ENCODE results near the gene CCL8.
"Not testable (repeated sequence)": the region's sequence is repeated elsewhere in the genome, so short reads cannot be mapped to it uniquely, and the experiment has no call there.

The CCL8 gene

GRCh38 chr17:34318474-34318873, 761 bp upstream of the CCL8 start:
- peak; percentile 48 to 53 for DNase-seq

DNA sequence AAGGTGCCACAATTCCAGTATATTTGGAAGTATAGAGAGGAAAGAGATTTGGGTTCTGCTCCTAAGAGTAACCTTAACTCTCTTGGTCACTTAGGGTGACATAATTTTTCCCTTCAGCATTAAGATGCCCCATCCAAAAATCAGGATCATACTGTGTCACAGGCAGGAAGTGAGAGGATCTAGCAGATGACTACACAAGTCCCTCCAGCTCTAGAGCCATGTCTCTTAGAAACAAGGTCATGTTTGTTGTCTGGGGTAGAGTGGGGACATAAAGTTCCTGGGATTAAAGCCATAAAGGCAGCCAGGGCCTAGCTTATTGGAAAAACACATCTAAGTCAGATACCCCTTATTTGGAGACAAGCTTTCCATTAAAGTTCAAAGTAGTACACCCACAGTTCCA, 2.7 kb downstream of the CCL8 start:
- DNase-seq = no peak

GRCh38 chr17:34327580-34327979, 8.3 kb downstream of the CCL8 start:
- DNase-seq = not testable (repeated sequence)

DNA sequence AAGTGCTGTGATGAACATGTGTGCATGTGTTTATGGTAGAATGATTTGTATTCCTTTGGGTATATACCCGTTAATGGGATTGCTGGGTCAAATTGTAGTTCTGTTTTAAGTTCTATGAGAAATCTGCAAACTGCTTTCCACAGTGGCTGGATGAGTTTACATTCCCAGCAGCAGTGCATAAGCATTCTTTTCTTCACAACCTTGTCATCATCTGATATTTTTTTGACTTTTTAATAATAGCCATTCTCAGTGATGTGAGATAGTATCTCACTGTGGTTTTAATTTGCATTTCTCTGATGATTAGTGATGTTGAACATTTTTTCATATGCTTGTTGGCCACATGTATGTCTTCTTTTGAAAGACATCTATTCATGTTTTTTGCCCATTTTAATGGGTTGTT, 18.5 kb downstream of the CCL8 start:
- no peak for DNase-seq

DNA sequence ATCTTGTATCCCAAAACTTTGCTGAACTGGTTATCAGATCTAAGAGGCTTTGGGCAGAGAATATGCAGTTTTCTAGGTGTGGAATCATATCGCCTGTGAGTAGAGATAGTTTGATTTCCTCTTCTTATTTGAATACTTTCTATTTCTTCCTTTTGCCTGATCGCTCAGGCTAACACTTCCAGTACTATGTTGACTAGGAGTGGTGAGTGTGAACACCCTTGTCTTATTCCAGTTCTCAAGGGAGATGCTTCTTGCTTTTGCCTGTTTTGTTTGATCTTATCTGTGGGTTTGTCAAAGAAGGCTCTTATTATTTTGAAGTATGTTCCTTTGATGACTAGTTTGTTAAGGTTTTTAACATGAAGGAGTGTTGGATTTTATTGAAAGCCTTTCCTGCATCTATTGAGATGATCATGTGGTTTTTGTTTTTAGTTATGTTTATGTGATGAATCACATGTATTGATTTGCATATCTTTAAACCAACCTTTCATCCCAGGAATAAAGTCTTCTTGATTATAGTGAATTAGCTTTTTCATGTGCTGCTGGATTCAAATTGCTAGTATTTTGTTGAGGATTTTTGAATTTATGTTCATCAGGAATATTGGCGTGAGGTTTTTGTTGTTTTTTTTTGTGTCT, 20.0 kb downstream of the CCL8 start:
- DNase-seq = no peak

- no peak for DNase-seq
Measured at GRCh38 chr17:34341916-34342315, 22.7 kb downstream of the CCL8 start.

- DNase-seq = no peak
Measured at GRCh38 chr17:34347063-34347462, 27.8 kb downstream of the CCL8 start.

GRCh38 chr17:34349751-34350150, 30.5 kb downstream of the CCL8 start:
- DNase-seq = no peak

DNA sequence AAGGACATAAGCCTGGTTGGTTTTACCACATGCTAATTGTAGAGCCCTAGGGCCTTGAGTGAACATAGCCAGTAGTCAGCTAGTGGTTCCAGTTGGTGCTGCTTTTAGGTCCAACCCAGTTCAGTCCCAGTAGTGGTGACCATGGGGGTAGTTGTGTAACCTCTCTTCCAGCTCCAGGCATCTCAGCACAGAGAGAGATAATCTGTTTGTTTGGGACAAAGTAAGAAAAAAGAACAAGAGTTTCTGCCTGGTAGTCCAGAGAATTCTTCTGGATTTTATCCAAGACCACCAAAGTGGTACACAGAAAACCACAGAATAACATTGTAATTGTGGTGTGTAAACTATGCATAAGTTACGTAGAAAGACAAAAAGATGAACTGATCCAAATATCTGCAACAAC, 31.9 kb downstream of the CCL8 start:
- DNase-seq = no peak

DNA sequence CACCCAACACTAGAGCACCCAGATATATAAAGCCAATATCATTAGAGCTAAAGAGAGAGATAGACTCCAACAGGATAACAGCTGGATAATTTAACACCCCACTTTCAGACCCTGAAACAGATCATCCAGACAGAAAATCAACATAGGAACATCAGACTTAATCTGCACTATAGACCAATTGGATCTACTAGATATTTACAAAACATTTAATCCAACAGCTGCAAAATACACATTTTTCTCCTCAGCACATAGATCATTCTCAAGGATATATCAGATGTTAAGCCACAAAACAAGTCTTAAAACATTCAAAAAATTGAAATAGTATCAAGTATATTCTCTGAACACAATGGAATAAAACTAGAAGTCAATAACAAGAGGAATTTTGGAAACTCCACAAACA, 33.0 kb downstream of the CCL8 start:
- DNase-seq = no peak

GRCh38 chr17:34354637-34355036, 35.4 kb downstream of the CCL8 start:
- DNase-seq = no peak

GRCh38 chr17:34356194-34356593, 37.0 kb downstream of the CCL8 start, which contains the start of gene CCL13:
Gene CCL13 (plus strand): TSS chr17:34356480. CDS start chr17:34356527, 47 bp downstream.
- no peak for DNase-seq

DNA sequence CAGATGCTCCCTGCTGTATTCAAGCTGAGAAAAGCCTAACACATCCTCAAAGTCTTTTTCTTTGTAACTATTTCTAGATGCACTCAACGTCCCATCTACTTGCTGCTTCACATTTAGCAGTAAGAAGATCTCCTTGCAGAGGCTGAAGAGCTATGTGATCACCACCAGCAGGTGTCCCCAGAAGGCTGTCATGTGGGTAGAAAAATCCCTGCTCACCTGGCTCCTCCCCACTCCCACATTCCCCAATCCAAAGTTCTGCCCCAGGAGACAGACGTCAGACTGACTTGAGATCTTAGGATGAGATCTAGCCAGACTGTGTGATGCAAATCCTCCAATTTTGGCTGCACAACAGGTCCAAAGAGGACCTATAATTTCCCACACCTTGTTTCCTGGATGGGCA, 38.2 kb downstream of the CCL8 start:
- DNase-seq = no peak

- no peak for DNase-seq
Measured at GRCh38 chr17:34358631-34359030, 39.4 kb downstream of the CCL8 start.

DNA sequence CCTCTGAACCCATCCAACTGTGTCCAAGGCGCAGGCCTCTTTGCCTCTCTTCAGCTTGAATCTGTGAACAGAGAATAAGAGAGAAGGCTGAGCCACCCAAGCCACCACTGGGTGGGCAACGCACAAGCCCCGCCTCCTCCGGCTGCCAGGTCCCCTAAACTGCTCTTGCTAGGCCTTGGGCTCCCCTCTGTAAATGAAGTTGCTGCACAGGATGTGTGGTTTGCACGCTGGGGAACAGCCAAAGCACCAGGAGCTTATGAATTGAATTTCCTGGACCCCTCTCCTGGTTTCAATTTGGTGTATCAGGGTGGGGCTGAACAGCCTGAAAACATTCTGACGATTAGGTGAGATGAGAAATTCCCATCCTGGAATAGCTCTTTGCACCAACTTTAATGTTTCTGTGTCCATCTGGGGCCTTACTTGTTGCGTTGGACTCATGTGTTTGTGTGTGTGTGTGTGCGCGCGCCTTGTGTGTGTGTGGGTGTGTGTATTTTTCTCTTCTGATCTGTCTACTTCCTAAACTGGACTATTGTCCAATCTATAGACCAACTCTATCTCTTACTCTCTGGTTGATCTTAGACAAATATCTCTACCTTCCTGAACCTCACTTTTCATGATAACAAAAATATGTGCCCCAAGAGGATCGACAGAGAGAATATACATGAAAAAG, 41.5 kb downstream of the CCL8 start:
- no peak for DNase-seq

- peak; percentile 89 to 93 for DNase-seq
Measured at GRCh38 chr17:34361478-34362061, 42.3 kb downstream of the CCL8 start.

GRCh38 chr17:34363183-34363661, 44.0 kb downstream of the CCL8 start, which contains the start of gene CCL1:
Gene CCL1 (minus strand): TSS chr17:34363233. CDS start chr17:34363161, 72 bp downstream.
- no peak for DNase-seq

GRCh38 chr17:34364751-34365150, 45.5 kb downstream of the CCL8 start:
- DNase-seq = no peak

GRCh38 chr17:34365340-34365739, 46.1 kb downstream of the CCL8 start:
- DNase-seq = peak; percentile 61 to 70

- peak in 1 of 2 experiments; percentile 20 for DNase-seq
Measured at GRCh38 chr17:34366010-34366409, 46.8 kb downstream of the CCL8 start.

DNA sequence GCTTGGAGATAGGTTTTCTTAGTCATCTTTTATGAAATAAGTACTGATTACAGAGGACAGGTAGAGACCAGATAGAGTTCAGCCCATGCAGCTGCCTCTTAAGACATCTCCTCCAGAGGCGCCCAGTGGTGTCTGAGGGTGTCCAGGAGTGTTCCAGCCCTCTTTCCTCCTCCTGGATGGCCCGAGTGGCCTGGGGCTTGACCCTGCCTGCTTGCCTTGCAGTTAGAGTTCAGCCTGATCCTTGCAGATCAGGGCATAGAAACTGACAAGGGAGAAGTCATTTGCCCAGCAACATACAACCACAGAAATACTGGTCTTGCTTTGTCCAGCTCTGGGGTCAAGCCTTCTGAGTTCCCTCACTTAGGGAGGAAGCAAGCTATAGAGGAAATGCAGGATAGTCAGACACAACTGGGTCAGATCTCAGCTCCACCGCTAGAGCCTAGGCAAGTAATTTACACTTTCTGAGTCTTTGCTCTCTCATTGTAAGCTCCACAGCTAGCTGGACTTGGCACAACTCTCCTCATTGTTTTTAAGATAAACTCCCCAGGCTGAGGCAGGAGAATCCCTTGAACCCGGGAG, 47.4 kb downstream of the CCL8 start:
- peak; percentile 16 to 21 for DNase-seq

DNA sequence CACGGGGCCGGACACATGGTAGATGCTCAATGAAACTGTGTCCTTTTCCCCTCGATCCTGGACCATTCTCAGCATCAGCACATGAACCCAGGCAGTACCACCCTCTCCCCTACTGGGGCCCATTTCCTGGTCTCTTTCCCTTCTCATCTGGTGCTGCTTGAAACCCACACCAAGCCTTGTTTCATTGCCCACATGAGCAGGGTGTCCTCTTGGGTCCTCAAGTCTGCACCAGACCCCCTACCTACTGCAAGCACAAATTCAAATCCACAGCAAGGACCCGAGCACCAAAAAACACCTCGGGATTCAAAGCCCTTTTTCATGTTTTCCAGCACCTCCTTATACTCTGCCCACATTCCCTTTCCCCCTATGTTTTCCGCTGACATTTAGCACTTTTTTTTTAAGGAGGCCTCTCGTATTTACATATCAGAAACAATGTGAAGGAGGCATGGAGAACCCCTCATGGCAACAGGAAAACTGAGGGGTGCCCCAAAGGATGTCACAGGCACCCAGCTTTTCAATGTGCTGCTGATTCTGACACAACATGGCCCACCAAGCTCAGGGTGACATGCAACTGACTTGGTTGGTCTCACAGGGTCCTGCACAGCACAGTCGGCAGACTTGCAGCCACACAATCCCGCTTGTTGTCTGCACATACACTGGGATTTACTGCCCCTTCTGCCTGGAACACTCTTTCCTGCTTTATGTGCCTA, 48.4 kb downstream of the CCL8 start:
- no peak for DNase-seq
